ENCODE data around the gene SEMA6A.

SEMA6A gene

GRCh38 chr5:116605310-116606070 is 30.9 kb upstream of the SEMA6A start:
- no peak for TF ChIP-seq CTCF (IDR thresholded peaks at IDR 0.05; ENCODE audit: extremely low read depth, missing control alignments)
- DNase-seq (ENCODE audit: low spot score), result no peak

- TF ChIP-seq CTCF (IDR thresholded peaks at IDR 0.05; ENCODE audit: extremely low read depth, missing control alignments), result no peak
- no peak for DNase-seq (ENCODE audit: low spot score)
Measured at GRCh38 chr5:116604805-116605204, 30.2 kb upstream of the SEMA6A start.

- no peak for TF ChIP-seq CTCF (IDR thresholded peaks at IDR 0.05; ENCODE audit: extremely low read depth, missing control alignments)
- no peak for DNase-seq (ENCODE audit: low spot score)
Measured at GRCh38 chr5:116600876-116601275, 26.3 kb upstream of the SEMA6A start.

- TF ChIP-seq CTCF (IDR thresholded peaks at IDR 0.05; ENCODE audit: extremely low read depth, missing control alignments), result no peak
- DNase-seq (ENCODE audit: low spot score), result no peak
Measured at GRCh38 chr5:116598911-116599310, 24.3 kb upstream of the SEMA6A start.

- TF ChIP-seq CTCF (IDR thresholded peaks at IDR 0.05; ENCODE audit: extremely low read depth, missing control alignments), result no peak
Measured at GRCh38 chr5:116595498-116595897, 20.9 kb upstream of the SEMA6A start.

GRCh38 chr5:116593340-116593739 is 18.7 kb upstream of the SEMA6A start:
- no peak for TF ChIP-seq CTCF (IDR thresholded peaks at IDR 0.05; ENCODE audit: extremely low read depth, missing control alignments)
- no peak for DNase-seq (ENCODE audit: low spot score)

More at GRCh38 chr5:116595498-116595897, 20.9 kb upstream of the SEMA6A start:
- DNase-seq (ENCODE audit: low spot score), result no peak

GRCh38 chr5:116585227-116585626 is 10.6 kb upstream of the SEMA6A start:
- TF ChIP-seq CTCF (IDR thresholded peaks at IDR 0.05; ENCODE audit: extremely low read depth, missing control alignments), result no peak
- no peak for DNase-seq (ENCODE audit: low spot score)

Measured in GM20000 (cell line).